Esophagus (tissue), 2 donors: ENCODE data around the gene PRKN. TPM values are rescaled to one million over a fixed set of nuclear protein-coding genes. Genes with fewer than 3 reads are reported as not detected.

Experiments used
- H3K27ac ChIP-seq, 2 donors: one replicate each; pipeline ENCODE4 v1.5.1; 2013; ENCODE audit warnings: low read depth in 2 of 2, mild to moderate bottlenecking in 2 of 2, inconsistent platforms in 1 of 2, low read length in 1 of 2, moderate library complexity in 1 of 2
- H3K27me3 ChIP-seq, 2 donors: one replicate each; pipeline ENCODE4 v1.6.1; 2013; ENCODE audit warnings: low read length in 2 of 2, control low read depth in 1 of 2, mild to moderate bottlenecking in 1 of 2; ENCODE audit not compliant: insufficient read depth in 2 of 2, control insufficient read depth in 1 of 2
- H3K36me3 ChIP-seq, 2 donors: one replicate each; pipeline ENCODE4 v1.6.1; 2013; ENCODE audit warnings: low read length in 1 of 2; ENCODE audit not compliant: control insufficient read depth in 2 of 2, insufficient read depth in 2 of 2
- H3K4me1 ChIP-seq, 2 donors: one replicate each; pipeline ENCODE4 v1.6.1; 2013; ENCODE audit warnings: low read length in 1 of 2; ENCODE audit not compliant: control insufficient read depth in 2 of 2, insufficient read depth in 2 of 2
- H3K4me3 ChIP-seq, 2 donors: one replicate each; pipeline ENCODE4 v1.5.1; 2013; ENCODE audit warnings: low read length in 2 of 2, mild to moderate bottlenecking in 2 of 2, low read depth in 1 of 2, moderate library complexity in 1 of 2
- H3K9me3 ChIP-seq, 2 donors: one replicate each; pipeline ENCODE4 v1.6.1; 2013; ENCODE audit warnings: mild to moderate bottlenecking in 2 of 2, low read depth in 1 of 2, low read length in 1 of 2, moderate library complexity in 1 of 2; ENCODE audit not compliant: control insufficient read depth in 2 of 2, insufficient read depth in 1 of 2
- WGBS, 2 donors: extraction: QIAGEN DNeasy Blood & Tissue Kit; methylation state at CpG; one replicate each; pipeline ENCODE4 v1.1.7; 2013; 5-methylcytosine and 5-hydroxymethylcytosine counted together
- polyA plus RNA-seq, 2 donors: library from polyadenylated mRNA; stranded (reverse); fragments of 200-250 nt; gene quantifications; one replicate each; pipeline ENCODE4 v1.2.3, GENCODE V29; 2013
- donor health status: healthy with polysubstance abuse.
- donor health status: Bipolar disorder and iron deficiency.

The PRKN gene
- polyA plus RNA-seq, 2 donors: 0.28 to 0.45 TPM

DNA sequence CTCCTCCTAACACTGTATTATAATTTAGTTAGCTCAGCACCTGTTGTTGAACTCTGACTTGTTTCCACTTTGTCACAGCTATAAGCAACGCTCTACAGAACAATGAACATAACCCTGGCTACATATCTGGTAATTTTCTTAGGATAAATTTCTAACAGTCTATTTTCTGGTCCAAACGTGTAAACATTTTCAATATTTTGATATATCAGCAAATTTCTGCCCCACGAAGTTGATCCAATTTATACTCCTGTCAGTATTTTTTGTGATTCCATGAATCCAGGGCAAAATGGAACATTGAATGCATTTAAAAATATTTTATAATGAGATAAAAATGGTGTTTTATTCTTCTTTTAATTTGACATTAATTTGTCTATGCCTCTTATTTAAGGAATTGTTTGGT is 1005.2 kb downstream of the PRKN start:
- Histone ChIP-seq H3K27ac (no peak overlapping the region), H3K4me3 (no peak overlapping the region), H3K27me3 (no peaks in the 10 kb centered on the region), H3K4me1 (no peaks in the 10 kb centered on the region), H3K9me3 (no peaks in the 10 kb centered on the region), H3K36me3 (no peaks in the 10 kb centered on the region)
- 79 to 82% methylated on average over 3 of the region's 3 CpGs for WGBS, 2 donors

DNA sequence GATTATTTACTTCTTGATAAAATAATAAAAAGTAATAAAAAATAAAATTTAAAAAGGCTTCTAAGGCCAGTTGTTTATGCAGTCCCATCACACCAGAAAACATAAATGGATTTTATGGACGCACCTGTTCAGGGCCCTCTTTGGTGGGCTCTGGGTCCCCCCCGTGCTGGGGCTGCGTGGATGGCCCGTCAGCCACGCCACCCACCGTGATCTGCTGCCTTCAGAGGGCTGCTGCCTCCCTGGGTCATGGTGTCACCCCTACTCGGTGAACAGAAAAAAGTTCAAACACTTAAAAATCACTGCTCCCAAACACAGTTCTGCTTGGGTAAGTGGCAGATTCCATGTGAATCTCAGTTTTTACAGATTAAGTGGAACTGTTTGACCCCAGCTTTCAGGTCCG is 1006.1 kb downstream of the PRKN start:
- no peaks in the 10 kb centered on the region for H3K27me3 ChIP-seq
- WGBS, 2 donors: 75 to 76% methylated on average over 8 of the region's 8 CpGs
- no peak overlapping the region for H3K27ac ChIP-seq
- no peaks in the 10 kb centered on the region for H3K4me1 ChIP-seq
- no peaks in the 10 kb centered on the region for H3K9me3 ChIP-seq
- no peaks in the 10 kb centered on the region for H3K36me3 ChIP-seq
- no peak overlapping the region for H3K4me3 ChIP-seq

DNA sequence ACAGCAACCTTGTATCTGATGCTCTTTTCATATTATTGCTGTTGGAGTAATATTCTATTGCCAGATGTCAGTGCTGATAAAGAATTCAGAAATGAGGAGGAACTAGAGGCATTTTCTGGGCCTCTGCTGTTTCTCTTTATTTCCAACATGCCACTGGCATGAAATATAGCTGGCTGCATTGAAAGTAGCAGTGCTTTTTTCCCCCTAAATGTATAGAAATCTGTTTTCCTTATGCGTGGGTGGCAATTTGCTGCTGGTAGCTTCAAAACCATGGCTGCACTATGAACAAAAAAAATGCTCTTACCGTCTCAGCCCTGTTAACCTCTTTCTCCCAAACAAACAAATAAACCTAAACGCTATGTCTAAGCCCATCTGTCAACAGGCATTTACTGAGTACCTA is 1011.4 kb downstream of the PRKN start:
- H3K27me3 ChIP-seq: no peaks in the 10 kb centered on the region
- H3K4me1 ChIP-seq: no peaks in the 10 kb centered on the region
- no peak overlapping the region for H3K27ac ChIP-seq
- WGBS, 2 donors: 61 to 63% methylated on average over 3 of the region's 3 CpGs
- H3K36me3 ChIP-seq: no peaks in the 10 kb centered on the region
- no peak overlapping the region for H3K4me3 ChIP-seq
- H3K9me3 ChIP-seq: no peaks in the 10 kb centered on the region

DNA sequence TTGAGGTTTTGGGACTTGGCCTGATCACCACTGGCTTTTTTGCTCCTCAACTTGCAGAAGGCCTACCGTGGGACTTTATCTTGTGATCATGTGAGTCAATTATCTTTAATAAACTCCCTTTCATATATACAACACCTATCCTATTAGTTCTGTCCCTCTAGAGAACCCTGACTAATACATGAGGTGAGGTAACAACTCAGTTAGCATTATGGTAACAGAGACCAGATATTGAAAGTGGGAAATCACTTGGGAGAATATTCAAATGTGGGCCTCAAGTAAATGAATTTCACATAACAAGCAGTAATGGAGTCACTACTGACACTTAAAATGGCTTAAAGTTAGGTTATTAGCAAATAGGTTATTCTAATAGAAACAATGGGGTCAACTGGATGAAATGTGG is 1015.6 kb downstream of the PRKN start:
- H3K9me3 ChIP-seq: no peaks in the 10 kb centered on the region
- H3K4me1 ChIP-seq: no peaks in the 10 kb centered on the region
- H3K4me3 ChIP-seq: no peak overlapping the region
- no peaks in the 10 kb centered on the region for H3K27me3 ChIP-seq
- WGBS, 2 donors: 63 to 76% methylated on average over 1 of the region's 1 CpG
- H3K27ac ChIP-seq: no peak overlapping the region
- H3K36me3 ChIP-seq: no peaks in the 10 kb centered on the region

DNA sequence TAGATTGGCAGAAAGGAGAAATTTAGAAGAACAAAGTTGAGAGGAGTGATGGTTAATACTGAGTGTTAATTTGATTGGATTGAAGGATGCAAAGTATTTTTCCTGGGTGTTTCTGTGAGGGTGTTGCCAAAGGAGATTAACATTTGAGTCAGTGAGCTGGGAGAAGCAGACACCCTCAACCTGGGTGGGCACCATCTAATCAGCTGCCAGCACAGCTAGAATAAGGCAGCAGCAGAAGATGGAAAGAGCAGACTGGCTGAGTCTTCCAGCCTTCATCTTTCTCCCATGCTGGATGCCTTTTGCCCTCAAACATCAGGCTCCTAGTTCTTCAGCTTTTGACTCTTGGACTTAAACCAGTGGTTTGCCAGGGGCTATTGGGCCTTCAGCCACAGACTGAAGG is 1016.1 kb downstream of the PRKN start:
- Histone ChIP-seq H3K27me3 (no peaks in the 10 kb centered on the region), H3K9me3 (no peaks in the 10 kb centered on the region), H3K4me3 (no peak overlapping the region), H3K27ac (no peak overlapping the region), H3K4me1 (no peaks in the 10 kb centered on the region), H3K36me3 (no peaks in the 10 kb centered on the region)

DNA sequence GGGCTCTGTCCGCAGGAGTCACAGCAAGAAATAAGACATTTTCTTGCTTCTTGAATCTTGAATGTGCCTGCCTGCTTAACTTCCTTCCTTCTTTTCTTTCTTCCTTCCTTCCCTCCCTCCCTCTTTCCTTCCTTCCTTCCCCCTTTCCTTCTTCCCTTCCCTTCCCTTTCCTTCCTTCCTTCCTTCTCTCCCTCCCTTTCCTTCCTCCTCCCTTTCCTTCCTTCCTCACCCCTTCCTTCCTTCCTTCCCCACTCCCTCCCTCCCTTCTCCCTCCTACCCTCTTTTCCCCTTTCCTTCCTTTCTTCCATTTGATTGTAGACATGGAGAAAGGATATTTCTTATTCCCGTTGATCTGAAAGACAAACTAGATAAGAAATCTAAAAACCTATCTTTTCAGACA is 1016.9 kb downstream of the PRKN start:
- Histone ChIP-seq H3K27me3 (no peaks in the 10 kb centered on the region), H3K4me1 (no peaks in the 10 kb centered on the region), H3K27ac (no peak overlapping the region), H3K9me3 (no peaks in the 10 kb centered on the region), H3K36me3 (no peaks in the 10 kb centered on the region), H3K4me3 (no peak overlapping the region)
- 81 to 88% methylated on average over 2 of the region's 2 CpGs for WGBS, 2 donors

DNA sequence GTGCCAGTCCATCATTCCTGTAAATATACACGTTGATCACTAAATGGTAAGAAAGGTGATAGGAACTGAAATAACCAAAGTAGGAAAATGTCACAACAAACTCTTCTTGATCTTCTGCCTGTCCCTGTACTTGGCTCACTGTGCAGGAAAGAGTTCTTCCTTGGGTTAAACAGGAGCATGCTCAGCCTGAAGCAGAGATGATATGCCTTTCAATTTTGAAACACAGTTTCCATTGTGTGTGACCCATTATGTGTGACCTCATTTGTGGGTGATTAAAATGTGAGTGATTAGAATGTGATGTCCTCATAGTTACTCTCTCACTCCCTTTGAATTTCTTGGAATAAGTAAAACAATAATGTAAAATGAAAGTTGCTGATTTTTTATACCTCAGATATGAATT is 1026.5 kb downstream of the PRKN start:
- H3K27ac ChIP-seq: no peak overlapping the region
- no peaks in the 10 kb centered on the region for H3K36me3 ChIP-seq
- no peaks in the 10 kb centered on the region for H3K9me3 ChIP-seq
- H3K4me1 ChIP-seq: no peaks in the 10 kb centered on the region
- 72 to 77% methylated on average over 1 of the region's 1 CpG for WGBS, 2 donors
- H3K4me3 ChIP-seq: no peak overlapping the region
- peaks cover 0 to 2% of the 10 kb centered on the region in 2 donors for H3K27me3 ChIP-seq

DNA sequence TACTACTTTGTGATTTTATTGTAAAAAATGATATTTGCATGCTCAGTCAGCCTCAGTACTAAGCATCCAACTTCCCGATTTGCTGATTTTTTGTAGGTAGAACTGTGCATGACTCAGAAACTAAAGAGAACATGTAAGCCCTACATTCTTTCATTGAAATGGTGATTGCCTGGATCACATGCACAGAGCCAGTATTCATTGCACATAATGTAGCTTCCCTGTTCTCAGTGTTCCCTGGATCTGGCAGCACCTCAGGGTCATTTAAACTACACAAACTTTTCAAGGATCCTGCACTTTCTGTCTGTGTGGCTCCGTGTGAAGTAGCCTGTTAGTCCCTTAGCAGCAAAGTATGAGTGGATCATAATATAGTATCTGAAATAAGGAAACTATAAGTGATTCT is 1030.8 kb downstream of the PRKN start:
- no peak overlapping the region for H3K4me3 ChIP-seq
- no peaks in the 10 kb centered on the region for H3K27me3 ChIP-seq
- H3K27ac ChIP-seq: no peak overlapping the region
- no peaks in the 10 kb centered on the region for H3K9me3 ChIP-seq
- WGBS, 2 donors: 60 to 61% methylated on average over 2 of the region's 2 CpGs
- H3K4me1 ChIP-seq: no peaks in the 10 kb centered on the region
- no peaks in the 10 kb centered on the region for H3K36me3 ChIP-seq

DNA sequence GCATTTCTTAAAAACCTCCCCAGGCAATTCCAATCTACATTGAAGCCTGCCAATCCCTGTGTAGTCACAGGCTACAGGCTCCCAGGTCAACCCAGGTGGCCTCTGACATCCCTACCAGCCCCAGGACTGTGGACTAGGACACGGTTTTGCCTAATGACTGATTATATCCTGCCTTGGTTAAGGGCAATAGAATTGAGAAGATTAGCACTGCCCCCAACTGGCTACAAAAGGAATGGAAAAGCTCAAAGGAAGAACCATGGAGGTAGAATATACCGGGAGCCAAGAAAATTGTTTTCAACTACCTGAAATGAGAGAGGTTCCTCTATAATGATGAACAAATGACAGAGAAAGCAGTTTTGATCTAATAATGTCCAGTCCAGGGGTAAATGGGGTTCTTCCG is 1032.6 kb downstream of the PRKN start:
- no peak overlapping the region for H3K4me3 ChIP-seq
- 67% methylated on average over 3 of the region's 3 CpGs for WGBS, 2 donors
- H3K27ac ChIP-seq: no peak overlapping the region
- H3K4me1 ChIP-seq: no peaks in the 10 kb centered on the region
- no peaks in the 10 kb centered on the region for H3K36me3 ChIP-seq
- no peaks in the 10 kb centered on the region for H3K9me3 ChIP-seq
- no peaks in the 10 kb centered on the region for H3K27me3 ChIP-seq

DNA sequence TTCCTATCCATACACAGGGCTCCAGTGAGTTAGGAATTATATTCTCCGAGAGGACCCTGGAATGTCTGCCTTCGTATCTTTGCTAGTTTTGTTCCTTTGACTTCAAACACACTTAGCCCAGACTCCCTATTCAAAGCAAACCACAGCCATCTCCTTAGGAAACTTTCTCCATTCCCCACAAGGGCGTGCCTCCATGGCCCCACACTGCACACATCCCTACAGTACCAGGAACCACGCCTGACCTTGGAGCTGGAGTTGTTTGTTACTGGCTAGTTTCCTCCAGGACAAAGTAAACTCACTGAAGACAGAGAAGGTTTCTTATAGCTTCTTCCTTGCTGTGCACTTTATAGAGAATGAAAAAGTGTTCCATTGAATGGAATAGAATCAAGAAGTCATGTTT is 1040.9 kb downstream of the PRKN start:
- no peaks in the 10 kb centered on the region for H3K27me3 ChIP-seq
- no peaks in the 10 kb centered on the region for H3K9me3 ChIP-seq
- WGBS, 2 donors: 75 to 80% methylated on average over 4 of the region's 4 CpGs
- no peak overlapping the region for H3K4me3 ChIP-seq
- H3K4me1 ChIP-seq: no peaks in the 10 kb centered on the region
- H3K36me3 ChIP-seq: no peaks in the 10 kb centered on the region
- H3K27ac ChIP-seq: no peak overlapping the region
